ENCODE results near the gene KLHDC4.
"Not testable (repeated sequence)": the region's sequence is repeated elsewhere in the genome, so short reads cannot be mapped to it uniquely, and the experiment has no call there.

KLHDC4 gene

GRCh38 chr16:87788730-87789436 is 23.1 kb upstream of the KLHDC4 start:
- not testable (repeated sequence) for FAIRE-seq; DNase-seq (ENCODE audit: low spot score)

DNA sequence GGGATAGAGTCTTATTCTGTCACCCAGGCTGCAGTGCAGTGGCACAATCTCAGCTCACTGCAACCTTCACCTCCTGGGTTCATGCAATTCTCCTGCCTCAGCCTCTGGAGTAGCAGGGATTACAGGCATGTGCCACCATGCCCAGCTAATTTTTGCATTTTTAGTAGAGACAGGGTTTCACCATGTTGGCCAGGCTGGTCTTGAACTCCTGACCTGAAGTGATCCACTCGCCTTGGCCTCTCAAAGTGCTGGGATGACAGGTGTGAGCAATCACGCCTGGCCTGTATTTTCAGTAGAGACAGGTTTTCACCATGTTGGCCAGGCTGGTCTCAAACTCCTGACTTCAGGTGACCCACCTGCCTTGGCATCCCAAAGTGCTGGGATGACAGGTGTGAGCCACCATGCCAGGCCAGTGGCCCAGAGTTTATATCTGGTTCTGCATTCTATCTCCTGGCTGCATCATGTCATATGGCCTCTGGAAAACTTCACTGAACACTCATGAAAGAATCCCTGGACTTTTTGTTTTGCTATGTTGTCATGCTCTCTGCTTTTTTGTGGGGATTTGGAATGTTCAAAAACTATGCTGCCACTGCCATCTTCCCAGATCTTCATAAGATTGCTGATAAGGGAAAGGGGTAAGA is 21.8 kb upstream of the KLHDC4 start:
- FAIRE-seq; DNase-seq (ENCODE audit: low spot score): not testable (repeated sequence)

- DNase-seq (ENCODE audit: low spot score) (no peak), FAIRE-seq (no peak)
These were observed 19.0 kb upstream of the KLHDC4 start for GRCh38 chr16:87784812-87785211.

GRCh38 chr16:87782033-87782432 is 16.2 kb upstream of the KLHDC4 start:
- no peak for DNase-seq (ENCODE audit: low spot score)

GRCh38 chr16:87780385-87780989 is 14.7 kb upstream of the KLHDC4 start:
- FAIRE-seq (no peak), DNase-seq (ENCODE audit: low spot score) (peak; percentile 68)

More at GRCh38 chr16:87782033-87782432, 16.2 kb upstream of the KLHDC4 start:
- FAIRE-seq = no peak

GRCh38 chr16:87778830-87779579 is 13.2 kb upstream of the KLHDC4 start:
- peak; percentile 89 for DNase-seq (ENCODE audit: low spot score)
- peak; percentile 83 for FAIRE-seq

- DNase-seq (ENCODE audit: low spot score) = no peak
- FAIRE-seq = no peak
These were observed 12.7 kb upstream of the KLHDC4 start for GRCh38 chr16:87778476-87778829.

DNA sequence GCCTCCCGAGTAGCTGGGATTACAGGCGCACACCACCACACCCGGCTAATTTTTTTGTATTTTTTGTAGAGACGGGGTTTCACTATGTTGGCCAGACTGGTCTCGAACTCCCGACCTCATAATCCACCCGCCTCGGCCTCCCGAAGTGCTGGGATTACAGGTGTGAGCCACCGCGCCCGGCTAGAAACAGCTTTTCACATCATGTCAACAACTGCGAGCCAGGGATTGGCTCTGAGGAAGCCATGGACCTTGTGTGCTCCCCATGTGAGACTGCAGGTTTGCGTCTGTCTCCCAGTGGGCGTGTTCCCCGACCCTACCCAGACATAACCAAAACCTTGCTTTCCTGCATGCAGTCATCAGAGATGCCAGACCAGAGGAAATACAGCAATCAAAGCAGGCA is 8.1 kb upstream of the KLHDC4 start:
- FAIRE-seq = not testable (repeated sequence)

GRCh38 chr16:87767456-87767855 is 1.7 kb upstream of the KLHDC4 start:
- not testable (repeated sequence) for FAIRE-seq; DNase-seq (ENCODE audit: low spot score)

More for the DNA sequence above, 8.1 kb upstream of the KLHDC4 start:
- not testable (repeated sequence) for DNase-seq (ENCODE audit: low spot score)

- DNase-seq (ENCODE audit: low spot score) = no peak
- FAIRE-seq = no peak
These were observed 655 bp upstream of the KLHDC4 start for GRCh38 chr16:87766485-87766797.

DNA sequence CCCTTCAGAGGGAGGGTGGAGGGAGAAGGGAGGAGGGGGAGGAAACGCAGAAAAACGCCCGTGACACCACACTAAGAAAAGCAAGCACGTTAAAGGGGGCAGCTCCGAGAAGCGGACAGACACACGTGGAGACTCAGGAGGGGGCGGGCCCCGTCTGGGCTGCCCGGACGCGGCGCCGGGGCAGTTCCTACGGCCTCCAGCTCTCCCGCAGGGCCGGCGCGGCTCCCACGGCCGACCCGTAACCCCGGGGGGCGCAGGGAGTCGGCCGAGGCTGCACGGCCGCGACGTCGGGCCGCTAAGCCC is 362 bp downstream of the KLHDC4 start:
- FAIRE-seq (no peak), DNase-seq (ENCODE audit: low spot score) (peak; percentile 29)

- no peak for DNase-seq (ENCODE audit: low spot score)
- FAIRE-seq = no peak
These were observed 950 bp downstream of the KLHDC4 start for GRCh38 chr16:87764600-87765472.

DNA sequence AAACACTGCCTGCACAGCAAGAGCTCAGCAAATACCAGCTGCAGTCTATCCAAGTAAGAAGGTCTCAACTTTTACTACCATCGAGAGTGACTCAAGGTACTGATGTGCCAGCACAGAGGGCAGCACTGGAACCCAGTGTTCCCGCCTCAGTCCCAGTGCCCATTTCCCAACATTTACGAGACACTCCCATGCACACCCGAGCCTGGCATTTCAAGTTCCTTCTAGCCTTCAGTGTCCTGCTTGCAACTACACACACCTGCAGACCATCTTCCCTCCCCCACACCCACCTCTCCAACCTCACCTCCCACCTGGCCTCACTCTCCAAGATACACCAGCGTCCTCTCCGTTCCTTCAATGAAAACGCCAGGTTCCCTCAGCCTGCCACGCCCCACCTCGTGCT is 3.2 kb downstream of the KLHDC4 start:
- FAIRE-seq (no peak), DNase-seq (ENCODE audit: low spot score) (no peak)

- no peak for DNase-seq (ENCODE audit: low spot score)
- FAIRE-seq = no peak
These were observed 3.7 kb downstream of the KLHDC4 start for GRCh38 chr16:87762071-87762571.

GRCh38 chr16:87761060-87761459 is 4.7 kb downstream of the KLHDC4 start:
- no peak for DNase-seq (ENCODE audit: low spot score)
- FAIRE-seq = no peak

DNA sequence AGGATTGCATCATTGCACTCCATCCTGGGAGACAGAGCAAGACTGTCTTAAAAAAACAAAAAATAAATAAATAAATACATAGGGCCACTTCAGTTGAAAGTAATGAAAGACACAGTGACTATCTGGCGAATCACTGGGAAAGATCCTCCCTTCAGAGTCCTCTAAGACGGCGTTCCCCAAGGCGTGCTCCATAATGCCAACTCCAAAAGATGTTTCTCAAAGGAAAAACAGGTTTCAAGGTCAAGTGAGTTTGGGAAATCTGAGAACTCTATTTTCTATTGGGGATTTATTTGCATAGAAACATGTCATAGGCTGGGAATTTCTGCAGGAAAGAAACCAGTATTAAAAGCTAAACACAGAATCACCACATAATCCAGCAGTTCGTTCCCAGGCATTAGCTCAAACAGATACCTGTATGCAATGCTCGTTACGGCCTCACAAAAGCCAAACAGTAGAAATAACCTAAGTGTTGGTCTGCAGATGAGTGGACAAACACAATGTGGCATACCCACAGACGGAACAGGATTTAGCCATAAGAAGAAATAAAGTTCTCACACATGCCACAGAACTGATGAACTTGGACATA is 7.9 kb downstream of the KLHDC4 start:
- FAIRE-seq = no peak

GRCh38 chr16:87754535-87754934 is 11.3 kb downstream of the KLHDC4 start:
- no peak for DNase-seq (ENCODE audit: low spot score)
- no peak for FAIRE-seq

More for the DNA sequence above, 7.9 kb downstream of the KLHDC4 start:
- DNase-seq (ENCODE audit: low spot score) = no peak

GRCh38 chr16:87747626-87748414 is 18.0 kb downstream of the KLHDC4 start:
- FAIRE-seq = no peak
- DNase-seq (ENCODE audit: low spot score) = no peak

DNA sequence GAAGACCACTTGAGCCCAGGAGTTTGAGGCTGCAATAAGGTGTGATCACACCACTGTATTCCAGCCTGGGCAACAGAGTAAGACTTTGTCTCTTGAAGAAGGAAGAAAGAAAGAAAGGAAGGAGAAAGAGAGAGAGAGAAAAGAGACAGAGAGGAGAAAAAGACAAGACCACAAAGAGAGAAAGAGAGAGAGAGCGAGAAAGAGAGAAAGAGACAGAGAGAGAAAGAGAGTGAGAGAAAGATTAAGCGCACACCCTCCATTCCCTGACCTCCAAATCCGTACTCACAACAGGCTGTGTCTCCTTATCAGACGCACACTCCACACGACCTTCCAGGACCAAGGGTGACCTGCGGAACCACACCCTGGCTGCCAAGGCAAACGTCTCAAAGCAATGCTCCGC is 19.6 kb downstream of the KLHDC4 start:
- FAIRE-seq (no peak), DNase-seq (ENCODE audit: low spot score) (no peak)

Data from urothelium cell line (cell line).